Common myeloid progenitor, CD34-positive (primary cell): ENCODE measurements around the gene SPG7.

Experiments
- CTCF ChIA-PET: fragments of 350-600 bp; sonication (Branson Sonifier 250); formaldehyde crosslinking; loops from one replicate; lab custom pipeline; 2021; ENCODE audit warnings: antibody characterized with exemption; lab: Charles Lee
- POLR2A ChIA-PET: fragments of 350-600 bp; sonication (Branson Sonifier 250); formaldehyde crosslinking; loops from one replicate; lab custom pipeline; 2021; ENCODE audit warnings: antibody characterized with exemption; lab: Charles Lee
- DNase-seq, 3 donors: peaks; one replicate each; pipeline versions ENCODE4 v3.0.0 to v3.0.0-alpha.2; 2013
- H3K27ac ChIP-seq, 2 experiments: 1 replicate in 1 of 2; 2 replicates in 1 of 2; pipeline ENCODE4 v1.7.0; 2013; ENCODE audit warnings: inconsistent platforms in 2 of 2, low read length in 2 of 2, mild to moderate bottlenecking in 2 of 2, low read depth in 1 of 2, moderate library complexity in 1 of 2; ENCODE audit not compliant: severe bottlenecking in 2 of 2, insufficient read depth in 1 of 2, poor library complexity in 1 of 2
- H3K27me3 ChIP-seq, 5 experiments: replicated peaks in 2 of 5; 1 replicate in 3 of 5; 2 replicates in 2 of 5; pipeline versions ENCODE4 v1.6.1 to v1.7.0; 2013; ENCODE audit warnings: low read length in 4 of 5, mild to moderate bottlenecking in 2 of 5, moderate library complexity in 2 of 5, inconsistent platforms in 1 of 5; ENCODE audit not compliant: insufficient read depth in 5 of 5, control insufficient read depth in 4 of 5
- H3K36me3 ChIP-seq, 4 experiments: 1 replicate in 2 of 4; 2 replicates in 2 of 4; pipeline versions ENCODE4 v1.6.1 to v1.7.0; 2013; ENCODE audit warnings: low read length in 3 of 4, control low read depth in 1 of 4, mild to moderate bottlenecking in 1 of 4; ENCODE audit not compliant: control insufficient read depth in 4 of 4, insufficient read depth in 4 of 4
- H3K4me1 ChIP-seq, 4 experiments: 1 replicate in 3 of 4; 2 replicates in 1 of 4; pipeline versions ENCODE4 v1.6.1 to v1.7.1; 2013; ENCODE audit warnings: low read length in 3 of 4, mild to moderate bottlenecking in 3 of 4, control low read depth in 1 of 4, inconsistent platforms in 1 of 4, moderate library complexity in 1 of 4; ENCODE audit not compliant: control insufficient read depth in 4 of 4, insufficient read depth in 4 of 4; ENCODE audit errors: control extremely low read depth in 1 of 4
- H3K4me3 ChIP-seq, 7 experiments: 1 replicate in 4 of 7; 2 replicates in 3 of 7; pipeline versions ENCODE4 v1.5.1 to v1.7.0; 2013; ENCODE audit warnings: mild to moderate bottlenecking in 7 of 7, low read length in 6 of 7, moderate library complexity in 6 of 7, inconsistent platforms in 2 of 7, low read depth in 2 of 7, control low read depth in 1 of 7; ENCODE audit not compliant: insufficient read depth in 4 of 7, control insufficient read depth in 1 of 7; ENCODE audit errors: extremely low read depth in 1 of 7
- H3K9me3 ChIP-seq, 5 experiments: 1 replicate in 4 of 5; 2 replicates in 1 of 5; pipeline versions ENCODE4 v1.6.1 to v1.7.1; 2013; ENCODE audit warnings: low read length in 4 of 5, mild to moderate bottlenecking in 2 of 5, inconsistent platforms in 1 of 5, low read depth in 1 of 5, moderate library complexity in 1 of 5; ENCODE audit not compliant: control insufficient read depth in 4 of 5, insufficient read depth in 2 of 5; ENCODE audit errors: control extremely low read depth in 1 of 5
- WGBS: methylation state at CpG from one replicate; pipeline ENCODE4 v1.1.5; 2013; ENCODE audit not compliant: insufficient coverage; 5-methylcytosine and 5-hydroxymethylcytosine counted together

Gene SPG7

DNA sequence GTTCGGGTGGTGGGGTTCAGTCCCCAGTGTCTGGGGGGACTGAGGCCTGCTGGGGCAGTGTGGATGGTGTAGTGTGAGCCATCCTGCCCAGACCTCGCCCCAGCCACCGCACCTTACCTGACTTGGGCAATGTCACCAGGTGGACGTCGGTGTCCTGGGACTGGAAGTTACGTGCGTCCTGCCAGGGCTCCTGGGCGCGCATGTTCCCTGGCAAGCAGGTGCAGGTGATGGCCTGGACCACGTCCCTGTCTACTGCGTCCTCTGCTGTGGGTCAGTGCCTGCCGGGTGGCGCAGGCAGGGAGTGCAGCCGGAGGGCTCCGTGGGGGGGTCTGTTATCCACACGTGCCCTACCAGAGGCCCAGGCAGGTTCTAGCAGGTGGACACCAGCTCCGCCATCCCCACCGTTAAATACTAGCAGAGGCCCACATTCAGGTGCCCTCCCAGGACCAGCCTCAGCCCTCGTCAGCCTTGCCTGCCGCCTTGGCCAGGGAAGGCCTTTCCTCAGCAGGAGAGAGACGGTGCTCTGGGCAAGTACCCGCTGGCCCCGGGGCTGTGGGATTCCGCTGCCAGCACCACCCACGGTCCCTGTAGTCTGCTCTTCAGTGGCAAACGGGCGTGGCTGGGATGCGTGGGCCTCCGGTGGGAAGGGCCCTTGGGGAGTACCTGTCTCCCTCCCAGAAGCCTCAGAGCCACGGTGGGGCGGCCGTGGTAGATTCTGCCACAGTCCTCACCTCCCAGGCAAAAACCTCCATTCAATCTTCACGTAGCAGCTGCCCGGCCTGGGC lies 97.2 kb downstream of the SPG7 start:
- no peak overlapping the region for H3K27ac ChIP-seq
- no peak overlapping the region for H3K4me3 ChIP-seq
- ChIA-PET CTCF (no interaction called here), POLR2A (no interaction called here)
- 98% methylated on average over 31 of the region's 34 CpGs for WGBS
- no peak for DNase-seq
- H3K9me3 ChIP-seq, result no peaks in the 10 kb centered on the region
- no peaks in the 10 kb centered on the region for H3K27me3 ChIP-seq
- H3K4me1 ChIP-seq, result peaks cover 0 to 15% (median 10%) of the 10 kb centered on the region in 4 experiments
- no peaks in the 10 kb centered on the region for H3K36me3 ChIP-seq

- ChIA-PET CTCF (no interaction called here), POLR2A (no interaction called here)
- Histone ChIP-seq H3K27me3 (no peaks in the 10 kb centered on the region), H3K4me1 (peaks cover 0 to 15% (median 10%) of the 10 kb centered on the region in 4 experiments), H3K27ac (no peak overlapping the region), H3K9me3 (no peaks in the 10 kb centered on the region), H3K4me3 (no peak overlapping the region), H3K36me3 (no peaks in the 10 kb centered on the region)
- 93% methylated on average over 3 of the region's 9 CpGs for WGBS
- DNase-seq, result no peak
These were observed 97.8 kb downstream of the SPG7 start for GRCh38 chr16:89606006-89606405.
